GM18507 (cell line): Measurements from ENCODE around the gene STX10.
"Not testable (repeated sequence)": the region's sequence is repeated elsewhere in the genome, so short reads cannot be mapped to it uniquely, and the experiment has no call there.

Source experiments
- DNase-seq: peaks from one replicate; pipeline ENCODE4 v3.0.0; 2011; ENCODE audit warnings: low read depth; ENCODE audit not compliant: insufficient read length; ENCODE audit errors: extremely low spot score
- FAIRE-seq: peaks from 2 replicates; lab custom pipeline; 2011; peaks lifted over from hg19 to GRCh38; lab: Jason Lieb, UNC

Gene STX10

GRCh38 chr19:13150187-13150930 lies at the start of gene STX10, which contains the start of gene IER2:
TSS of gene STX10 (minus strand) at chr19:13150375. CDS start at chr19:13150173, 202 bp downstream.
TSS of gene IER2 (plus strand) at chr19:13150411. CDS start at chr19:13153187, 2,776 bp downstream.
- DNase-seq (peak; percentile 86), FAIRE-seq (peak; percentile 95)

- no peak for FAIRE-seq
- DNase-seq = no peak
These were observed 48.5 kb upstream of the STX10 start for GRCh38 chr19:13198634-13199033.

- DNase-seq (no peak), FAIRE-seq (peak; percentile 77)
These were observed 45.5 kb upstream of the STX10 start for GRCh38 chr19:13195678-13196077.

DNA sequence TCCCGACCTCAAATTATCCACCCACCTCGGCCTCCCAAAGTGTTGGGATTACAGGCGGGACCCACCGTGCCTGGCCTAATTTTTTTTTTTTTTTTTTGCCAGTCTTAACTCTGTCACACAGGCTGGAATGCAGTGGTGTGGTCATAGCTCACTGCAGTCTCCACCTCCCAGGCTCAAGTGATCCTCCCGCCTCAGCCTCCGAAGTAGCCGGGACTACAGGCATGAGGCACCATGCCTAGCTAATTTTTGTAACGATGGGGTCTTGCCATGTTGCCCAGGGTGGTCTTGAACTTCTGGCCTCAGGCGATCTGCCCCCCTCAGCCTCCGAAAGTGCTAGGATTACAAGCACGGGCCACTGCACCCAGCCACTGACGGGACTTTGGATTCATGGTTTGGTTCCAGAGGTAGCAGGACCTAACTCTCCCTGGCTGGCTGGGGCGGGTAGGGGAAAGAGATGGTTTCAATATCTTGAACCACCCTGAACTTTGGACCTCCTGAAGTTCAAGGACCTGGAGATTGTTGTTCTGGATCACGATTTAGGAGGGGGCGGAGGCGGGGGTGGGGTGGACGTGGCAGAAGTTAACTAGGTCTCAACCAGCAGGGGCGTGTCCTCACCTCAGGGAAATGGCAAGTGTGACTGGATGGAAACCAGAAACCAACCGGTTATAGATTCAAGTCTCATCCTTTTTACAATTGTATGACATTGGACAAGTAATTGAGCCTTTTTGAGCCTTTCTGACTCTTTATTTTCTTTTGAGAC lies 40.8 kb upstream of the STX10 start:
- no peak for DNase-seq
- FAIRE-seq = no peak

- no peak for DNase-seq
- FAIRE-seq = no peak
These were observed 39.4 kb upstream of the STX10 start for GRCh38 chr19:13189600-13189999.

- DNase-seq (no peak), FAIRE-seq (no peak)
These were observed 37.2 kb upstream of the STX10 start for GRCh38 chr19:13187419-13187818.

GRCh38 chr19:13186688-13187087 lies 36.5 kb upstream of the STX10 start:
- DNase-seq, FAIRE-seq: not testable (repeated sequence)

DNA sequence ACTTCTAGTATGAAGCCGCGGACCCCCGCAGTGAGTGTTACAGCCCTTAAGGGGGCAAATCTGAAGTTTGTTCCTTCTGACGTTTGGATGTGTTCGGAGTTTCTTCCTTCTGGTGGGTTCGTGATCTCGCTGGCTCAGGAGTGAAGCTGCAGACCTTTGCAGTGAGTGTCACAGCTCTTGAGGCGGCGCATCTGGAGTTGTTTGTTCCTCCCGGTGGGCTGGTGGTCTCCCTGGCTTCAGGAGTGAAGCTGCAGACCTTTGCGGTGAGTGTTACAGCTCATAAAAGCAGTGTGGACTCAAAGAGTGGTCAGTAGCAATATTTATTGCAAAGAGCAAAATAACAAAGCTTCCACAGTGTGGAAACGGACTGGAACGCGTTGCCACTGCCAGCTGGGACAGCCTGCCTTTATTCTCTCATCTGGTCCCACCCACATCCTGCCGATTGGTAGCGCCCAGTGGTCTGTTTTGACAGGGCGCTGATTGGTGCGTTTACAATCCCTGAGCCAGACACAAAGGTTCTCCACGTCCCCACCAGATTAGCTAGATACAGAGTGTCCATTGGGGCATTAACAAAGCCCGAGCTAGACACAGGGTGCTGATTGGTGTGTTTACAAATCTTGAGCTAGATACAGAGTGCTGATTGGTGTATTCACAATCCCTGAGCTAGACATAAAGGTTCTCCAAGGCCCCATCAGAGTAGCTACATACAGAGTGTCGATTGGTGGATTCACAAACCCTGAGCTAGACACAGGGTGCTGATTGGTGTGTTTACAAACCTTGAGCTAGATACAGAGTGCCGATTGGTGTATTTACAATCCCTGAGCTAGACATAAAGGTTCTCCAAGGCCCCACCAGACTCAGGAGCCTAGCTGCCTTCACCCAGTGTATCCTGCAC lies 35.8 kb upstream of the STX10 start:
- DNase-seq, FAIRE-seq: not testable (repeated sequence)

DNA sequence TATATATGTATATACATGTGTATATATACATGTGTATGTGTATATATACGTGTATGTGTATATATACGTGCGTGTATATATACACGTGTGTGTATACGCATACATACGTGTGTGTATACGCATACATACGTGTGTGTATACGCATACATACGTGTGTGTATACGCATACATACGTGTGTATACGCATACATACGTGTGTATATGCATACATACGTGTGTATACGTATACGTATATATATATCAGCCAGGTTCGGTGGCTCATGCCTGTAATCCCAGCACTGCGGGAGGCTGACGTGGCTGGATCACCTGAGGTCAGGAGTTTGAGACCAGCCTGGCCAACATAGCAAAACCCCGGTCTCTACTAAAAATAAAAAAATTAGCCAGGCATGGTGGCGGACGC lies 34.8 kb upstream of the STX10 start:
- DNase-seq, FAIRE-seq: not testable (repeated sequence)

DNA sequence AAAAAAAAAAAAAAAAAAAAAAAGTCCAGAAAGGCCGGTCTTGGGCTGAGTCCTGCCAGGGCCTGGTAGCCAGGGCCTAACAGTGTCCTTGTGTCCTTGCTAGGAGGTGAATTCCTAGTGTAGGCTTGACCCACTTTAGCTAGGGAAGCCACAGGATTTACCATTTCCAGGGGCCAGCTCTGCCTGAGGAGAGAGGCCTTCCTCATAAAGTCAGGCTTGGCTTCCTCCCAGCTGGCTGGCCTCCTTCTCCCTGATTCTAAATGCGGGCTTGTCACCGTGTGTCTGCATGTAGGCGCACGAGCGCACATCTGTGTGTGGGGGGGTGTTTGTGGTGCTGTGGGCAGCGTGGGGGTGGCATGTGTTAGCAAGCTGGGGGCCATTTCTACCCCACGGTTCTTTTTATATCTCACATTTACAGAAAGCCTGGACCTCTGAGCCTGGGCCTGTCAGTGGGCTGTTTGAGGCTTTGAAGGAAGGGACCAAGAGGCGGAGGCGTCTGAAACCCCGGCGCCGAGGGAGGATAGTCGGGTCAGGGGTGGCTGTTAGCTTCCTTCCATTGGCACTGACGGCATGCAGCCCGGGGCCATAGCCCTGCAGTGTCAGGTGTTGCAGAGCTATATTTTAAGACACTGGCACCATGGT lies 31.7 kb upstream of the STX10 start:
- DNase-seq (no peak), FAIRE-seq (peak; percentile 64)

- FAIRE-seq, DNase-seq: not testable (repeated sequence)
These were observed 28.1 kb upstream of the STX10 start for GRCh38 chr19:13178291-13178690.

DNA sequence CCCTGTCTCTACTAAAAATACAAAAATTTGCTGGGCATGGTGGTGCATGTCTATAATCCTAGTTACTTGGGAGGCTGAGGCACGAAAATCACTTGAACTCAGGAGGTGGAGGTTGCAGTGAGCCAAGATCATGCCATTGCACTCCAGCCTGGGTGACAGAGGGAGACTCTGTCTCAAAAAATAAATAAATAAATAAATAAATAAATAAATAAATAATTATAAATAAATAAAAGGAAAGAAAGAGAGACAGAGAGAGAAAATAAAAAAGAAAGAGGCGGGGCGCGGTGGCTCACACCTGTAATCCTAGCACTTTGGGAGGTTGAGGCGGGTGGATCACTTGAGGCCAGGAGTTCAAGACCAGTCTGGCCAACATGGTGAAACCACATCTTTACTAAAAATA lies 27.4 kb upstream of the STX10 start:
- DNase-seq, FAIRE-seq: not testable (repeated sequence)

DNA sequence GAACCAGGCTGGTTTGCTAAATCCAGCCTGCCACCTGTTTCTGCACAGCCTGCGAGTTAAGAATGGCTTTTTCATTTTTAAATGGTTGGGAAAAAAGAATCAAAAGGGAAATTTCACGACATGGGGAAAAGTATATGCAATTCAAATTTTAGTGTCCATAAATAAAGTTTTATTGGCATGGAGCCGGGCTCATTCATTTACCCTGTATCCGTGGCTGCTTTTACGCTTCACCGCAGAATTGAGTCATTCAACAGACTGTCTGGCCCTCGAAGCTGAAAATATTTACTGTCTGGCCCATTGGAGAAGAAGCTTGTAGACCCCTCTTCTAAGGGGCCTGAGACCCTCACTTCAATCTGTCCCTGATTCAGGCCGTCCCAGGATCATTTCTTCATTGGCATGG lies 26.2 kb upstream of the STX10 start:
- DNase-seq (no peak), FAIRE-seq (no peak)

DNA sequence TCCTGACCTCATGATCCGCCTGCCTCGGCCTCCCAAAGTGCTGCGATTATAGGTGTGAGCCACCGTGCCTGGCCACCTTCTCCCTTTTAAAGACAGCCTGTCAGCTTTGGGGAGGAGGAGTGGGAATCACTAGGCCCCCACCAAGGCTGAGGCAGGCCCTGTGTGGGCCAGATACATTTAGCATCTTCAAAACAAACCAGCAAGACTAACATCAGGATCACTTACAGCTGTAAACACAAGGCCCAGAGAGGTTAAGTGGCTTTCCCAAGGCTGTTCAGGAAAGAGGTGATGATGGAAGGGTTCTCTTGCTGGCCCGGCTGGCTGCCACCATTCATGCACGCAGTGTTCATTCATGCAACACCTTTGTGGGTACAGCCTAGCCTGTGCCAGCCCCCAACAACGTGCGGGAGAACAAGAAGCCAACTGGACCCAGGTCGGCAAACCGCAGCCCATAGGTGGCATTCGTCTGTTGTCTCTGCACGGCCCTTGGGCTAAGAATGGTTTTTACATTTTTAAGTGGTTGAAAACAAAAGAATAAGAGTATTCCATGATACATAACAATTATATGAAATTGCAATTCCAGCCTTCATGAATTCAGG lies 23.1 kb upstream of the STX10 start:
- DNase-seq = no peak
- no peak for FAIRE-seq

DNA sequence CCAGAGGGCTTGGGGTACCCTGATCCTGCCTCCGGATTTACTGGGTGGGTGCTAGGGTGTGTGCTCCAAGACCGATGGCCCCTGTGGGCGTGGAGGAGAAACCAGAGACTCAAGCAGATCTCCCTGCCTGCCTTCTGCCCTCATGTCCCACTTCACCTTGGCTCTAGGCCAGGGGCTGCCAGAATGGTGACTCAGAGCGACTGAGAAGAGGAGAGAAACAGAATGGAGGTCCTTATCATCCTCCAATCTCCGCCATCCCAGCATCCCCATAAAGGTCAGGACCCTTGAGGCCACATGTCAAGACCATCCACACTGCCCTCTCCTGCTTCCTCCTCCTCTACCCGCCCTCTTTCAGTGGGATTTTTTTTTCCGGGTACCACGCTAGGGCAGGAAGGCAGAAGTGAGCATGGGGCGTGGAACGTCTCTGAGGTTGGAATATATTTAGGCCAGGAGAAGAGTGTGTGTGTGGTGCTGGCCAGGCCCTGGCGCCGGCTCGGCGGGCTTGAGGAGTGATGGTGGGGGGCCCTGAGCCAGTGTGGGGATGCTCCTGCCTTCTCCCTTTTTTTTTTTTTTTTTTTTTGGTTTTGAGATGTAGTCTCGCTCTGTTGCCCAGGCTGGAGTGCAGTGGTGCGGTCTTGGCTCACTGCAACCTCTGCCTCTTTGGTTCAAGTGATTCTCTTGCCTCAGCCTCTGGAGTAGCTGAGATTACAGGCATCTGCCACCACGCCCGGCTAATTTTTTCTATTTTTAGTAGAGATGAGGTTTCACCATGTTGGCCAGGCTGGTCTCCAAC lies 22.4 kb upstream of the STX10 start:
- DNase-seq = no peak
- no peak for FAIRE-seq

DNA sequence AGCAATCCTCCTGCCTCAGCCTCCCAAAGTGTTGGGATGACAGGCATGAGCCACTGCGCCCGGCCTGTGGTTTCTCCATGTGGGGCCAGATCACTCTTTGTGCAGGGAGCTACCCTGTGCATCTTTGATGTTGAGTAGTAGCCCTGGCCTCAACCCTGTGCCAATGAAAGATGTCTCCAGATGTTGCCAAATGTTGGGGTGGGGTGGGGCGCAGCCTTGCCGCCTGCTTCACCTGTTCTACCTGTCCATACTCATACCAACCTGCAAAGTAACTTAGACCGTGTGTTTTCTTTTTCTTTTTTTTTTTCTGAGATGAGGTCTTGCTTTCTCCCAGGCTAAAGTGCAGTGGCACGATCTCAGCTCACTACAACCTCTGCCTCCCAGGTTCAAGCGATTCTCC lies 21.0 kb upstream of the STX10 start:
- DNase-seq (no peak), FAIRE-seq (no peak)

DNA sequence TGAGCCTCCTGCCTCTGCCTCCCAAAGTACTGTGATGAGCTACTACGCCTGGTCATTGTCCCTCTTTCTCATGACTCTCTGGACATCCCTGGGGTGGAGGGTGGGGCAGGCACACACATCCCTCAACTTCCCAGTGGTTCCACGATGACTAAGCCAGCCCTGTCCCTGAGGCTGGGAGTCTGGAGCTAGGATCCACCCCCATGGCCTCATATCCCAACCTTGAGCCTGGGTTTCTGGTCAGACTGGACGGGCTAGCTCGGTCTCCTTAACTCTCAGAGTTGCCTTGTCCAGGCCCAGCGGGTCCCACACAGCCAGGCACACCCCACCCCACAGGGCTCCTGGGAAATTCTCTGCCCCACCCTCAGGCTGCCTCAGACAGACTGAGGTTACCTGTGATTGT lies 19.6 kb upstream of the STX10 start:
- DNase-seq = no peak
- FAIRE-seq = no peak

- FAIRE-seq, DNase-seq: not testable (repeated sequence)
These were observed 16.0 kb upstream of the STX10 start for GRCh38 chr19:13166151-13166550.
